NCI-H146 treated with DMSO at 0.1 percent for 48 hours (cell line): ENCODE measurements around the gene RNU7-1.

Experiments used
- DNase-seq: peaks from one replicate; lab custom pipeline; 2025; ENCODE audit not compliant: unreplicated experiment; lab: John Stamatoyannopoulos, UW

The RNU7-1 gene

DNA sequence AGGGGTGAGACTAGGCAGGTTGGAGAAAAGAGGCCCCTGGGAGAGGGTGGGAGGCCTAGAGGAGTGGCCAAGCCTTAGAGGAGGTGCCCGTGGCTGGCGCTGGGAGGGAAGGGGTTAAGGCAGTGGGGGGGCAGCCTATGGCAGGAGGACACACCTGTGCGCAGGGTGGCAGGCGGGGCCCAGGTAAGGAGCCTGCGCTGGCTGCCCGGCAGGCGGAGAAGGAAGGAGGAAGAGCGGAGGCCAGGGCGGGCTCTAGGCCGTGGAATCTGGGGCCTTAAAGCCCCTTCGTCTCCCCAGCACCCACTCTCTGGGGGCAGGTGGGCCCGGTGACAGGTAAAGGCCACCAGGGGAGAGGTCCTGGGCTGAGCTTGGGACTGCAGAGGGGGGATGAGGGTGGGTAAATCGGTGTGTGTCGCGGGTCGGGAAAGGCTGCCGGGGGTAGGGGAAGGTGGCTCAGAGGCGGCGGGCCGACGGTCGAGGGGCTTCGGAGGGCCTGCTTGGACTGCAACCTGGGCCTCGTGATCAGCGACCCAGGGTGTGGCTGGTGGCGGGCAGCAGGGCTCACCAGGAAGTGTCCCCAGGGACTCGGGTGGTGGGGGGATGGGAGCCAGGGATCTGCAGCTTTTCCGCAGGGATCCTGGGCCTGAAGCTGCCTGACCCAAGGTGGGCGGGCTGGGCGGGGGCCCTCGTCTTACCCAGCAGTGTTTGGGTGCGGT lies 19.6 kb downstream of the RNU7-1 start:
- peak; percentile 98 for DNase-seq

DNA sequence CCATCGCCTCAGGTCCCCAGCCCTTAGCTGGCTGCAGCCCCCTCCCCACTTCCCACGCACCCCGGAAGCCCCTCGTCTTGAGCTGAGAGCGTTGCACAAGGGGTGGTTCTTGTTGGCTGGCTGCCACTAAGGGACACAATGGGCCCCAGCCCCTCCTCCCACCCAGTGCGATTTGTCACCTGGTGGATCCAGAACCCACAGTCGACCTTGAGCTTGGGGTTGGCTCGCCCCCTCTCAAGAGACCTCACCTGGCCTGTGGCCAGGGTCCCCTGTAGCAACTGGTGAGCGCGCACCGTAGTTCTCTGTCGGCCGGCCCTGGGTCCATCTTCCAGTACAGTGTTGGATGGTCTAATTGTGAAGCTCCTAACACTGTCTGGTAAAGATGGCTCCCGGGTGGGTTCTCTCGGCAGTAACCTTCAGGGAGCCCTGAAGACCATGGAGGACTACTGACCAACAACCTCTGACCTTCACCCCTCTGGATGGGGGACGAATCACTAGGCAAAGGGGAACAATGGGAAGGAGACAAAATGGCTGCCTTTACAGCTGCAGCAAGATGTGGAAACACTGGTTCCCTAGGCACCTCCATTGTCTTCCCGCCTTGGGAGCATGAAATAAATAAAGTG lies 20.3 kb downstream of the RNU7-1 start:
- DNase-seq = peak; percentile 77

DNA sequence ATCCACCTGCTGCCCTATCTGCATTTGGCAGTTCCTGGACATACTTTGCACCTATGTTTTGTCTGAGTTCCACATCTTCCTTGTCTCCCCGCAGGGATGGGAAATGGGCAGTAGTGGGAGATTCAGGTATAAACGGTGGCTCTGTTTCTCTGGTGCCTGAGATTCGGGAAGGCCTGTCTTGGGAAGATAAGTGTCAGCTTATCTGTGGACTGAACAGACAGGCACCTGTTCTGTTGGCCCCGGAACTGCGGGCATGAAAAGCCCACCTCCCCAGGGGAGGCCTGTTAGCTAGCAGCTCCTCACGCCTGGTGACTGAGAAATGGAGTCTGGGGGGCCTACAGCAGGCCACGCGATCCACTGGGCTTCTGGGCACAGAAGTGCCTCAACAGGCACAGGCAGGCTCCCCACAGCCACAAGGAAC lies 21.0 kb downstream of the RNU7-1 start:
- no peak for DNase-seq

DNA sequence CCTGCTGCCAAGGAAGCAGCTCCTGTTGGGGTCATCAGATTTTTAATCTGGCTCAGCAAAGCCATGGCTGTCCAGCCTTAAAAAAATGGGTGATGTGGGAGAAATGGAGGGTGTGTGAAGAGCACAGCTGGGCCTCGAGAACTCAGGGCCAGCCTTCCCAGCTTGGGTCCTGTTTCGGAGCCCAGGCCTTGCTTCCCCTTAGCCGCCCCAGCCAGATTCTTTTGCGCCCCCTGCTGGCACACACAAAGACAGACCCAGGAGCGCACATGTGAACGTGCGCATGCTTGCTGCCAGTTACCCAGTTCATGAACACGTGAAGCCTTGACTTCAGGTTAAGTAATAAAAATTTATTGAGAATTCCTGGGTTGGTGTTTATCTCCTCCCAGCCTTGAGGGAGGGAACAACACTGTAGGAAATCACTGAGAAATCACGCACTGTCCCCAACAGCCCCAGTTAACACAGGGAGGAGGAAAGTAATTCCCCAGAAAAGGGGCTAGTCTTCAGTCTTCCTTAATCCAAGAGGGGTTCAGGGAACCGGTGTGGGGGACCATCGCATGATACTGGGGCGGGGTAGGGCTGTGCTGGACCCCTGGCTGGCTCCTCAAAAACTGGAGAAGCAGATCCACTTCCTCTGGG lies 21.5 kb downstream of the RNU7-1 start:
- peak; percentile 93 for DNase-seq

DNA sequence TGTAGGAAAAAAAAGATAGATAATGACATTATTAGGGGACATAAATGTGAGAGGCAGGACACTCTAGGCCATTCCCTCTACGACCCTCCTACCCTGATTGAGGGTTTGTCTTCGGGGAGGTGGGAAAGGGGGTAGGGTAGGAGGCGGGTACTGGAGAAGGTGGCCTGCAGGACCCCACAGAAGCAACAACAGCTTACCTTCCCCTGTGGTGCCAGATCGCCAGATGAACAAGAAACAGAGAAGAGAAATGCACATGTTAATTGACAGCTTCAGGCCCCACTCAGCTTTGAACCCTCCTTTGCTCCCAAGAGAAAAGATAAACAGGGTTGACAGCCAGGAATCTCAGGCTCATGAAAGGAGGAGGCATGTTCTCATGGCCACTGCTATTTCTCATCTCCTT lies 22.1 kb downstream of the RNU7-1 start:
- DNase-seq = no peak

DNA sequence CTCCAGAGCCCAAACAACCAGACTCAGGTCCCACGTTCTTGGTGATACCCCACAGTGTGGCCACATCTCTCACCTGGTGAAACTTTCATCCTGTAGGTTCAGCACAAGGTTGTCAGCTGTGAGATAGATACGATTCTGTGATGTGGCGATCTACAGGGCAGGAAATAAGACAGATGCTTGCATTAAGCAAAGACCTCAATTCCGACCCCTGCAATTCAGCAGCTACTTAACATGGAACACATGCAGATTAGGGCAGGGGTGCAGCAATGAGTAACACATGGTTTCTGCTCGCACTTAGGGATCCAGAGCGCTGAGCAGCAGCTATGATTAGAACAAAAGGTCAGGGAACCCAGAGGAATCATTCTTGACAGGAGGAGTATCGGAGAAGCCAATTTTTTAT lies 22.7 kb downstream of the RNU7-1 start:
- DNase-seq = no peak

DNA sequence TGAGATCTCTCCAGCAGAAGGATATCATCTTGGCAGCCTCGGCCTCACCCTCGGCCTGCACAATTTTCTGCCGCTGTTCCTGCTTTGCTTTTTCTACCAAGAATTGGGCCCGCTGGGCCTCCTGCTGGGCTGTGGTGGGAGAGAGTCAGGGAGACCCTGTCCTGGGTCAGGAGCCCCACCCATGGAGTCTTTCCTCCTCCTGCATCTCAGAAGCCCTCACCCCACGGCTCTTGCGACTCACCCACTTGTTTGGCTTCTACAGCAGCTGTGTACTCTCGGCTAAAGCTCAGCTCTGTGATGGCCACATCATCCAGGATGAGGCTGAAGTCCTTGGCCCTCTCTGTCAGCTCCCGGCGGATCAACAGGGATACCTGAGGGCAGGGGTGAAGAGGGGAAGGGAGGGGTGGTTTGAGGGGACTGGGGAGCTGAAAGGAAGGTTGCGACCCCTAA lies 24.1 kb downstream of the RNU7-1 start:
- no peak for DNase-seq

DNA sequence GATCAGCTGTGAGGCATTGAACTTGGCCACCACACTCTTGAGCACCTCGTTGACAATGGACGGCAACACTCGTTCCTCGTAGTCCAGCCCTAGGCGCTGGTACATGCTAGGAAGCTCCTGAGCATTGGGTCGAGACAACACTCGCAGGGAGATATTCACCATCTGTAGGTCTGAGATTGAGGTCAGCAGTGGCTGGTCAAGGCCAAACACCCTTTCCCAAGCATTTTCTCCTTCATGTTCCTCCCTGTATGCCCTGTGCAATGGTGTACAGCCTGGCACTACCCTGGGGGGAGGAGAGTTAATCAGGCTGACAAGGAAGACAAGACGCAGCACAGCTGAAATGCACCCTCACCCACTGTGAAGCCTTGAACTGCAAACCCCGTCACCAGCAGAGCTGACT lies 24.8 kb downstream of the RNU7-1 start:
- DNase-seq = no peak

DNA sequence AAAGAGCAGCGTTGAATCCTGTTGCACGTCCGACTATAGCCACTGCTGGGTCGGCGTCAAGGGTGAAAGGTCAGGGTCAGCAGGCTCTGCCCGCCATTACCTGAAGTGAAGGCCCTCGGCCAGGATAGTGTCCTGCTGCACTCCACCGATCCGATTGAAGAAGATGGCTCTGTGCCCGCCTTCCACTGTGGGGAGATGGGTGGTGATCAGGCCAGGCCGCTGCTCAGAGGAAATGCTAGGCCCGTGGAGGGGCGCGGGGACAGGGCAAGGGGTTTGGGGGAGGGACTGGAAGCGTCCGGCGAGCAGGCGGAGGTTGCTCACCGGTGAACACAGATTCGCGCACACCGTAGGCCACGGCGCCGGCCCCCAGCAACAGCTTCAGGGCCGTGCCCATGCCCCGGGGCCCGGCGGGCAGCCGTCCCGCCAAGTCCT lies 26.5 kb downstream of the RNU7-1 start:
- no peak for DNase-seq

DNA sequence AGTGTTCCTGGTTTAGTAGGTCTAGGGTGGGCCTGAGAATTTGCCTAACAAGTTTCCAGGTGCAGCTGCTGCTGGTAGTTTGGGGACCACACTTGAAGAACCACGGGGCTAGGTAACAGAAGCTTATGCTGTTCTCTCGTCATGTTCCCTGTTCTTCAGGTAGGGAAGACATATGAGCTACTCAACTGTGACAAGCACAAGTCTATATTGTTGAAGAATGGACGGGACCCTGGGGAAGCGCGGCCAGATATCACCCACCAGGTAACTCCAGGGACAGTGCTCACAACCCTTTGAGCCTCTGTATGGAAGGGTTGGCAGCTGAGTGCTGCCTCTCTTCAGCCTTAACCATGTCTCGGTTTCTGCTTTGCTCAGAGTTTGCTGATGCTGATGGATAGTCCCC lies 30.6 kb downstream of the RNU7-1 start:
- DNase-seq = no peak

DNA sequence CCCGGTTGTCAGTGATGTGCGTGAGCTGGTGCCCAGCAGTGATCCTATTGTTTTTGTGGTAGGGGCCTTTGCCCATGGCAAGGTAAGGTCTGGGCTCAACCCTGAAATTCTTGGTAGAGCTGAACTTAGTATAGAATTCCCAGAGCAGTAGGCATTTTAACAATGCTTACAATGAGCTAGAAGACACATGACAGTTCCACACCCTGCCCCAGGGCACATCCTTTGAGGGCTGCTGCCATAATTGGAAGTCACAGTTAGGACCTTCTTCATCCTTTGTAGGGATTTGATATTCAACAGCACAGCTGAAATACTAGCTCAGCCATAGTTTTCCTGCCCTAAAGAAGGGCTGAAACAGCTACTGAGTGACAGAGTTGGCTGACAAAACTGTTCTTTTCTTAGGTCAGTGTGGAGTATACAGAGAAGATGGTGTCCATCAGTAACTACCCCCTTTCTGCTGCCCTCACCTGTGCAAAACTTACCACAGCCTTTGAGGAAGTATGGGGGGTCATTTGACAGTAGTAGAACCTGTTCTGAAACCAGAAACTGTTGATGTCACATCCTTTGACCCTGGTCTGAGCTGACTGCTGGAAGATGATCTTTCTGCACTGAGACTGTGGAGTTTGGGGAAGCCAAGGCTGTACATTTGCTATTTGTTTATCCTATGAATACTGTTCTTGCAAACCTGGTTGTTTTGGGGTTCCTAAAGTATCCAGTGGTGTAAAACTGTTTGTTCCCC lies 31.8 kb downstream of the RNU7-1 start:
- no peak for DNase-seq

DNA sequence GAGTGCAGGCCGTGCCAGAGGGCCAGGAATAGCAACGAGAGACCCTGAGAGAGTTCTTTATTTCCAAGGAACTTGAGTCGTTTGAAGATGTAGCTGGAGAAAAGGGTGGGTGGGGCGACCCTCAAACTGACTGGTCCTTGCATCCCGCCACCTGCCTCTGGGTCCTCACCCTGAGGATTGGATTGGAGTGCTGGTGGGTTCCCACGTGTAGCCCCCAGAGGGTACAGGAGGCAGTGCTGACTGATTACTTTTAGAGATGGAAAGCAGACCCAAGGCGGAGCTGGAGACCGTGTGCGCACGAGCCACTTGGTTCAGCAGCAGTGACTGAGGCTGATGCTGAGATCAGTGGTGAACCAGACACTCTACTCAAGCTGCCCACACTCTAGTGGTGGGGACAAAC lies 34.0 kb downstream of the RNU7-1 start:
- no peak for DNase-seq

DNA sequence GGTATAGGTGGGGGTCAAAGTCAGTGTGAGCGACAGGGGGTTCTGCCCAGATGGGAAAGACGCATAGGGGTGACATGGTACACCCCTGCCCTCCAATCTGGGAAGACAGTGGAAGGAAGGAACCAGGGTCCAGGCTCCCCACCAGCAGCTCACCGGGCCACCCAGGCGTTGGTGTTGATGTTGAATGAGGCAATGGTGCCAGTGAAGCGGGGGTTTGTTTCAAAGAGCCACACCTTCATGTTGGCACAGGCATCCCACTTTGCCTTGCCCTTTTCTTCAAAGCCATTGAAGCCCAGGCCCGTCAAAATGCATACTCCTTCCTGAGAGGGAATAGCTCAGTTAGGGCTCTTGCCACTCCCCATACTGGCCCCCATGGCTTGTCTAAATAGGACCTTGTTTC lies 34.6 kb downstream of the RNU7-1 start:
- DNase-seq = no peak

DNA sequence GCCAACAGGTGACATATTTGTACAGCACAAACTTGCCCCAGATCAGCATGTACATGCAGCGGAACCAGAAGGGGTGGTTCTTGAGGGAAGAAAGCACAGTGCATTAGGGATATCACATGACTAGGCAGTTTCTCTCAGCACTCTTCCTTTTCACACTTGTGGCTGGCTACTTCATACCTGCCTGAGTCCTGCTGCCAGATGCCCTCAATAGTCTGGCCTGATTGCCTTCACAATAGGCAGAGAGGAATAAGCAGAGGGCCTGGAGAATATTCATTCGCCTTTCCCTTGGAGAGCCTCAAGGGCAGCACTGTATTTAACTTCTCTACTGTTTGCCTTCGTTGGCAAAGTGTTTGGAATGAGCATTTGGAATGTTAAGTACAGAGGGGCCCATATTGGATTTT lies 35.0 kb downstream of the RNU7-1 start:
- DNase-seq = no peak

DNA sequence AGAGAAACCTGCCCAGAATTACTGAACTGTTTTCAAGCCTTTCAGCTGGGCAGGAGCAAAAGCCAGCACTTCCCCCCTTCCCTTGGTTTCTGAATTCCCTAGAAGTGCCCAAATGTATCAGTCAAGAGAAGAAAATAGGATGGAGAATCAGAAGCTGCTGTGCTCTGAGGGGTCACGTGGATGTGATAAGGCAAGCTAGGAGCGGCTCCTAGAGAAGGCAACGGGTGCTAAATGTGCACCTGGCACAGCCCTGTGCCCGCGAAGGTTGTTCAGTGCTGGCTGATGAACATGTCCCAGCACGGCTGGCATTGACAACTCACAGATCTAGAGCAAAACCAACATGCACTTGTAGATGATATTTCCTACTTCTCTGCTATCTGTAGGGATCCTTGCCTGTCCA lies 35.4 kb downstream of the RNU7-1 start:
- DNase-seq = no peak

DNA sequence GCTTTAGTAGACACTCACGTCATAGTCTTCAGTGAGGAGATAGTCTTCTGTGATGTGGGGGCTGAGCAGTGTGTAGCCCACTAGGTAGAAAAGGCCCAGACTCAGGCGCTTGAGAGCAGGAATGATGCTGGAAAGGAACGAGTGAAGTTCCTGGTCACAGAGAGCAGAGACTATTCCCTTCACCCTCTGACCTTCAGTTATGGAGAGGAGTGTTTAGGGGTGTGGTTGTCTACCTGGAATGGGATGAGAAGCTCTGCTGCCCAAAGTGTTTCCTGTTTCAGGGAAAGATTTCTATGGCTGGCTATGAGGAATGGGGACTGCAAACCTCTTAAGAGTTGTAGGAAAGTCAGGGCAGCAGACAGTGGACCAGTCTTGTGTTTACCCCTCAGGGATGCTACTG lies 35.8 kb downstream of the RNU7-1 start:
- no peak for DNase-seq

DNA sequence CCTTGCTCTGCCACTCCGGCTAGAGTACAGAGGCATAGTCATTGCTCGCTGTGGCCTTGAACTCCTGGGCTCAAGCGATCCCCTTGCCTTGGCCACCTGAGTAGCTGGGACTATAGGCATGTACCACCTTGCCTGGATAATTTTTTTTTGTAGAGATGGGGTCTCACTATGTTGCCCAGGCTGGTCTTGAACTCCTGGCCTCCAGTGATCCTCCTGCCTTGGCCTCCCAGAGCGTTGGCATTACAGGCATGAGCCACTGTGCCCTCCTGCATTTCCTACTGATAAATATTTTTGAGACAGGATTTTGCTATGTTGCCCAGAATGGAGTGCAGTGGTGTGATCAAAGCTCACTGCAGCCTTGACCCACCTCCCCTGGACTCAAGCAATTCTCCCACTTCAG lies 36.5 kb downstream of the RNU7-1 start:
- DNase-seq = no peak

DNA sequence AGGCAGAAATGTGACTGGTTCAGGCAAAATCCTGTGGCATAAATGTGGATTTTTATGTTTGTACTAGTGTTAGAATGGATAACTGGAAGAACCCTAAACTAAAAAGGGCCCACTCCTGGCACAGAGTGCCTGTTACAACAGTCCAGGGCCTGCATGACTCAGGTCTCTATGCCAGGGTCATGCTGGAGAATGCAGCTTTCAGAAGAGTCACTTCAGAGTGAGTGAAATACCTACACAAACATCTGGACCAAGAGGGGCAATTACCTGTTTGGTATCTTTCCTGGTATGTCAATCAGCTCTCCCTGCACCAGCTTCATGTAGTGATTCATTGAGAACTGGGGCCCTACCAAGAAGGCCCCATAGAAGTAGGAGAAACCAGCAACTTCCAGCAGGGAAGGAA lies 37.1 kb downstream of the RNU7-1 start:
- no peak for DNase-seq

DNA sequence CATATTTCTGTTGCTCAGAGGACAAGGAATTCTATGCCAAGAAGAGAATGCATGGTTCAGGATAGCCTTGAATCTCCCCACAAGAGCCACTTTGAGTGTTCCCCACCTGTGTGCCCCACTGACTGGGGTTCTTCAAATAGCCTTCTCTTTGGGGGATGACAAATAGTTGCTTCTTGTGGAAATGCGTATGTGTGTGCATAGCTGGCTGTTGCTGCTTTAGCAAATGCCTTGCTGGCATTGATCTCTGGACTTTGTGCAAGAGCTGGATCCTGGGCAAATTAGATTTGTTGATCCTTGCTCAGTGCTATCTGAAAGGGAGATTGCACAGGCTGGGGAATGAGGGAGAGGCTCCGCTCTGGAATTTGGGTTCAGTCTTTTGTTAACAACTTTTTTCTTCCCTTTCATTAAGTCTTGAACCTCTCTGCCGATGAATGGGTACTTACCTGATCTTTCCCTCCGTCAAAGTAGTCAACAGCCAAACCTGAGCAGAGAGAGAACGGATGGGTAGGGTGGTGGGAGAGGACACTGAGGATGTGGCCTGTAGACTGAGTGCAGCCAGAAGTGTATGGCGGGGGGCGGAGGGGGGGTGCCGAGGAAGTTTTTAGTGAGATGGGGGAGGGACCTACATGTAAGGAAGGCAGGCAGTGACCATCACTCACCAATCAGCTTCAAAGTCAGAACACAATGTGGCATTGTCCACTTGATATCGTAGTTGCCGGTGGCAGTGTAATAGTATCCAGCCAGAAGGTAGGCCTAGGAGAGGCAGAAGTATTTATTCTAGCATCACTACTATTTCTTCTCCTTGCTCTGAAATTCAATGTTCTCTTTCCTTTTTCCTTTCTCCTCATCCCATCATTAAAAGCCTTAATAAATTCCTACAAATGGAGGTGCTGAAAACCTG lies 37.8 kb downstream of the RNU7-1 start:
- DNase-seq = no peak

DNA sequence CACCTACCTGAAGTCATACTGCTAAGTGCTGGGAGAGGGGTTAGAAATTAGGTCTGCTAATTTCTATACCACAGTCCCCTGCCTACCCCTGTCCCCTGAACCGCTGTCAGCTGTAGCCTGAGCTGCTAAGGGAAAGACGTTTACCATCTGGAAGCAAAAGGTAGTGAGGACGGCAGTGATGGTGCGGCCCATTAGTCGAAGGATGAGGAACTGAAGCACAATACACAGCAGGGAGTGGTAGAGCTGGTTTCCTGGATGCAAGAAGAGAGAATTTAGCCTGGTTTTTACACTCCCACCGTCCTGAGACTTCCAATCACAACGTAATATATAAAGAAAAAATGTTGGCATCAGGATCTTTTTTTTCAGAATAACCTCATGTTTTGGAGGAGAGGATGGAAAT lies 38.9 kb downstream of the RNU7-1 start:
- no peak for DNase-seq
